IPS-18a (cell line): ENCODE results near the gene RPL39.
"Not testable (repeated sequence)": the region's sequence is repeated elsewhere in the genome, so short reads cannot be mapped to it uniquely, and the experiment has no call there.

ENCODE experiments used
- H3K27ac ChIP-seq: one replicate; pipeline ENCODE4 v1.5.1; 2013; ENCODE audit warnings: low read length
- H3K27me3 ChIP-seq: one replicate; pipeline ENCODE4 v1.6.1; 2013; ENCODE audit warnings: mild to moderate bottlenecking, low read length; ENCODE audit not compliant: control insufficient read depth, insufficient read depth
- H3K36me3 ChIP-seq: one replicate; pipeline ENCODE4 v1.6.1; 2013; ENCODE audit warnings: low read depth, low read length; ENCODE audit not compliant: control insufficient read depth
- H3K4me1 ChIP-seq: one replicate; pipeline ENCODE4 v1.6.1; 2013; ENCODE audit warnings: low read depth, low read length; ENCODE audit not compliant: control insufficient read depth
- H3K4me3 ChIP-seq: one replicate; pipeline ENCODE4 v1.5.1; 2013; ENCODE audit warnings: low read length
- H3K9ac ChIP-seq: one replicate; pipeline ENCODE4 v1.6.1; 2013; ENCODE audit warnings: mild to moderate bottlenecking, low read length, moderate library complexity
- H3K9me3 ChIP-seq: one replicate; pipeline ENCODE4 v1.6.1; 2013; ENCODE audit warnings: low read depth, low read length; ENCODE audit not compliant: control insufficient read depth

RPL39 gene

DNA sequence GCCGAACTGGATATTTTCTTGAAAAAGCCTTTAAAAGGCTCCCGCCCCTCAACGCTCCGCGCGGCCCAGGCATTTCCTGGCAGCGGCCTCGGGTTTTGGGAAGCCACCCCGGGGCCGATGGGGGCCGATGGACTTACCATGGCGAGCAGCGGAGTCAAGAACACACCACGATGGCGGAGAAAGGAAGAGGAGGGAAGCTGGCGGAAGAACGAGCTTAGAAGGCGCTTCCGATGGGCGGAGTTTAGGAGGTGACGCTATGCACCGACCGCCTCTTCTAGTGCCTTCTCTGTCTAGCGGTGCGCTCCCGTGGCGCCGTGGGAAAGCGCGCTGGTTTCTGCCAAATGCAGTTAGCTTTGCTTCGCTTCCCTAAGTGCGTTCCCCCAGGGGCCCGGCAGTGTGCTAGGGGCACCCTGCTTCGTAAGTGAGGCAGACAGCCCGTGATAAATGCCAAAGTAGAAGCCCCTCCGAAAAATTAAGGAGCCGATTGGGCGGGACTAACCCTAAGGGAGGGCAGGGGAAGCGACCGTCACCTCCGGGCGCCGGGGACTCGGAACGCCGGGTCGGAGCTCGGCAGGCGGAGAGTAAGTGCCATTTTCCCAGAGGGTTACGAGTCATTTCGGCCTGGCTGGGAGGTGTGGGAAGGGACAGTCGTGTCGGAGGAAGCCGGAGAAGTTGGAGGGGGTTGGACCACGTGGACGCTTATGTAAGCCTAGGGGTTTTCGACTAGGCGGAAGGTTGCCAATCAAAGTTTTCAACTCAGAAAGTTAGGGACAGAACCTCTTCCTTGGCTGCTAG, at the start of gene RPL39:
RPL39 (minus strand) TSS at position 194 of the 795 bp plus-strand sequence; CDS start at position 140, 54 bp downstream.
- H3K4me3 ChIP-seq: peak within 1 kb of the TSS; percentile 91
- H3K27me3 ChIP-seq: no peaks in the 10 kb centered on the region
- H3K4me1 ChIP-seq: no peaks in the 10 kb centered on the region
- peaks cover 24% of the 10 kb centered on the region for H3K36me3 ChIP-seq
- H3K27ac ChIP-seq: peak within 1 kb of the TSS; percentile 78
- peaks cover 3% of the 10 kb centered on the region for H3K9me3 ChIP-seq
- H3K9ac ChIP-seq: peak within 1 kb of the TSS; percentile 95

DNA sequence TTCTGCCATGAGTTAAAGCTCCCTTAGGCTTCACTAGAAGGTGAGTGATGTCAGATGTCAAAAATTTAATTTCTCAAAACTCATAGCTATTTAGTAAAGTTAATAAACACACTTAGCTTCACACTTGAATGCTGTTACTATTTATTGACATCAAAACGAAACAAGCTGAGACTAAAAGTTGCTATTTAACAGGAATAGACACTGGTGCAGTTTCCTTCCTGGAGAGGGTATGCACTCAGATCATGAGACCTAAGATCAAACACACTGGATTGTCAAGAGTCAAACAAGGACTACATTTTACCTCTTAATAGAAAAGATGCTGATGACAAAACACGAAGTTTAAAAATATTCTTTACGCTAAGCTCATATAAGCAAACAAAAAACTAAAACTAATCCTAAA, 42.5 kb upstream of the RPL39 start:
- Histone ChIP-seq H3K4me1 (no peaks in the 10 kb centered on the region), H3K9me3 (peaks cover 16% of the 10 kb centered on the region), H3K9ac (no peak overlapping the region), H3K36me3 (peaks cover 51% of the 10 kb centered on the region), H3K27me3 (no peaks in the 10 kb centered on the region), H3K27ac (no peak overlapping the region), H3K4me3 (no peak overlapping the region)

DNA sequence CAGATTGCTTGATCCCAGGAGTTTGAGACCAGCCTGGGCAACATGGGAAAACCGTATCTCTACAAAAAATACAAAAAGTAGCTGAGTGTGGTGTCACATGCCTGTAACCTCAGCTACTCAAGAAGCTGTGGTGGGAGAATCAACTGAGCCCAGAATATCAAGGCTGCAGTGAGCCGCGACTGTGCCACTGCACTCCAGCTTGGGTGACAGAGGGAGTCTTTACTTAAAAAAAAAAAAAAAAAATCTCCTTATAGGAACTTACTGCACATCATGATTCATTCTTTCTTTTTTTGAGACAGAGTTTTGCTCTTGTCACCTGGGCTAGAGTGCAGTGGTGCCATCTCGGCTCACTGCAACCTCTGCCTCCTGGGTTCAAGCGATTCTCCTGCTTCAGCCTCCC, 37.0 kb upstream of the RPL39 start:
- no peak overlapping the region for H3K27ac ChIP-seq
- no peak overlapping the region for H3K9ac ChIP-seq
- H3K4me1 ChIP-seq: no peaks in the 10 kb centered on the region
- H3K36me3 ChIP-seq: peaks cover 18% of the 10 kb centered on the region
- no peak overlapping the region for H3K4me3 ChIP-seq
- no peaks in the 10 kb centered on the region for H3K27me3 ChIP-seq
- peaks cover 9% of the 10 kb centered on the region for H3K9me3 ChIP-seq

DNA sequence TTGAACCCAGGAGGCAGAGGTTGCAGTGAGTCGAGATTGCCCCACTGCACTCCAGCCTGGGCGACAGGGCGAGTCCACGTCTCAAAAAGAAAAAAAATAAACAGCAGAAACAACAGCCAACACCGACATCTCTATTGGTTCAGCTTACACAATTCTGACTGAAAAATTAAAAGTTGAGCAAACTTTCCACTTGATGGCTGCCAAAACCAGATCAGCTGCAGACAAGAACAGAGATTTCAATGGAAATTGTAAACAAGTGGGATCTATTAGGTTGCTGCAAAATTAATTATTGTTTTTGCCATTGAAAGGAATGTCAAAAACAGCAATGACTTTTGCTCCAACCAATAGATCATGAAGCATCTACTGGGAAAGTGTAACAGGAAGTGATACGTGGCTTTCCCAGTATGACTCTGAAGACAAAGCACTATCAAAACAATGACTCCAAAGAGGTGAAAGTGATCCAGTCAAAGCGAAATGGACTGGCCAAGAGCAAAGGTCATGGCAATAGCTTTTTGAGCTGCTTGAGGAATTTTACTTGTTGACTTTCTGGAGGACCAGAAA, 35.0 kb upstream of the RPL39 start:
- no peak overlapping the region for H3K27ac ChIP-seq
- H3K36me3 ChIP-seq: peaks cover 13% of the 10 kb centered on the region
- no peak overlapping the region for H3K9ac ChIP-seq
- no peak overlapping the region for H3K4me3 ChIP-seq
- peaks cover 7% of the 10 kb centered on the region for H3K9me3 ChIP-seq
- no peaks in the 10 kb centered on the region for H3K4me1 ChIP-seq
- no peaks in the 10 kb centered on the region for H3K27me3 ChIP-seq

DNA sequence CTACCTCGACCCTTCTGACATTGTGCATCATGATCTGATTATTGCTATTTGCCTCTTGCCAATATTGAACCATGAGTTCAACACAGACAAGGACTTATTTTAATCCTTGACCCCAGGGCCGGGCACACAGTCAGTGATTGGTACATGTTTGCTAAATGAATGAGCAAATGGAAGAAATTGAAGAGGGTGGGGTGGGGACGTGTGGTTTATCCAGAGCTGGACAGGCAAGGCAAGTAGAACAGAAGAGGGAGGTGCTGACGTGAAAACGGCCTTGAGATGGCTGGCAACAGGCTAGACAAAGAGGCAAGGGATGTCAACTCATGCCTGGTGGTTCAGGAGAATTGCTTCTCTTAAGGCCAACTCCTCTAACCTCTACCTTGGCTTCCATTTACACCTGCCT, 32.8 kb upstream of the RPL39 start:
- H3K36me3 ChIP-seq, H3K27ac ChIP-seq, H3K9ac ChIP-seq, H3K4me3 ChIP-seq, H3K9me3 ChIP-seq, H3K27me3 ChIP-seq, H3K4me1 ChIP-seq: not testable (repeated sequence)

DNA sequence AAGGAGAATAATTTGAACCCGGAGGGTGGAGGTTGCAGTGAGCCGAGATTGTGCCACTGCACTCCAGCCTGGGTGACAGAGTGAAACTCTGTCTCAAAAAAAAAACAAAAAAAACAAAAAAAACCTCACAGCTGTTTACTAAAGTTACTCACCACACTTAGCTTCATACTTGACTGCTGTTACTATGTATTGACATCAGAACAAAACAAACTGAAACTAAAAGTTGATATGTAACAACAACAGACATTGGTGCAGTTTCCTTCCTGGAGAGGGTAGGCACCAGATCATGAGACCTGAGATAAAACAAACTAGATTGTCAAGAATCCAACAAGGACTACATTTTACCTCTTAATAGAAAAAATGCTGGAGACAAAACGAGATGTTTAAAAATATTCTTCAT, 30.3 kb upstream of the RPL39 start:
- not testable (repeated sequence) for H3K4me3 ChIP-seq, H3K27ac ChIP-seq

DNA sequence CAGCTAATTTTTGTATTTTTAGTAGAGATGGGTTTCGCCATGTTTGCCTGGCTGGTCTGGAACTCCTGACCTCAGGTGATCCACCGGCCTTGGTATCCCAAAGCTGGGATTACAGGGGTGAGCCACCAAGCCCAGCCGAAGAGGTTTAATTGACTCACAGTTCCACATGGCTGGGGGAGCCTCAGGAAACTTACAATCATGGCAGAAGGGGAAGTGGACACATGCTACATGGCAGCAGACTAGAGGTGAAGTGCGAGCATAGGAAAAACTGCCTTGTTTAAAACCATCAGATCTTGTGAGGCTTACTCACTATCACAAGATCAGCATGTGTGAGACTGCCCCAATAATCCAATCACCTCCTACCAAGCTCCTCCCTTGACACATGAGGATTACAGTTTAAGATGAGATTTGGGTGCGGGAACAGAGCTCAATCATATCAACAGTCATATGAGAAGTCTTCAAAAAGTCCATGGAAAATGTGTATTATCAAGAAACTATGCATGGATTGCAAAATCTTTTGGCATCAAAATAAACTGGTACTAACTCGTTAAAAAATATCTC, 25.8 kb upstream of the RPL39 start:
- Histone ChIP-seq H3K4me1 (no peaks in the 10 kb centered on the region), H3K9me3 (peaks cover 5% of the 10 kb centered on the region), H3K27me3 (no peaks in the 10 kb centered on the region), H3K27ac (no peak overlapping the region), H3K4me3 (no peak overlapping the region), H3K9ac (no peak overlapping the region), H3K36me3 (no peaks in the 10 kb centered on the region)

More for the DNA sequence above, 30.3 kb upstream of the RPL39 start:
- H3K36me3 ChIP-seq, H3K9me3 ChIP-seq, H3K27me3 ChIP-seq, H3K4me1 ChIP-seq, H3K9ac ChIP-seq: not testable (repeated sequence)

DNA sequence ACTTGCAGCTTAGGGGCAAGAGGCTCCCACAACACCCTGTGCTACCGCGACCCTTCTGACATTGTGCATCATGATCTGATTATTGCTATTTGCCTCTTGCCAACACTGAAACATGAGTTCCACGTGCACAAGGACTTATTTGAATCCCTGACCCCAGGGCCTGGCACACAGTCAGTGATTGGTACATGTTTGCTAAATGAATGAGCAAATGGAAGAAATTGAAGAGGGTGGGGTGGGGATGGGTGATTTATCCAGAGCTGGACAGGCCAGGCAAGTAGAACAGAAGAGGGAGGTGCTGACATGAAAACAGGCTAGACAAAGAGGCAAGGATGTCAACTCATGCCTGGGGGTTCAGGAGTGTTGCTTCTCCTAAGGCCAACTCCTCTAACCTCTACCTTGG, 24.9 kb upstream of the RPL39 start:
- H3K36me3 ChIP-seq: no peaks in the 10 kb centered on the region
- peaks cover 5% of the 10 kb centered on the region for H3K9me3 ChIP-seq
- H3K4me3 ChIP-seq: no peak overlapping the region
- H3K27ac ChIP-seq: no peak overlapping the region
- no peaks in the 10 kb centered on the region for H3K27me3 ChIP-seq
- H3K4me1 ChIP-seq: no peaks in the 10 kb centered on the region
- H3K9ac ChIP-seq: no peak overlapping the region

DNA sequence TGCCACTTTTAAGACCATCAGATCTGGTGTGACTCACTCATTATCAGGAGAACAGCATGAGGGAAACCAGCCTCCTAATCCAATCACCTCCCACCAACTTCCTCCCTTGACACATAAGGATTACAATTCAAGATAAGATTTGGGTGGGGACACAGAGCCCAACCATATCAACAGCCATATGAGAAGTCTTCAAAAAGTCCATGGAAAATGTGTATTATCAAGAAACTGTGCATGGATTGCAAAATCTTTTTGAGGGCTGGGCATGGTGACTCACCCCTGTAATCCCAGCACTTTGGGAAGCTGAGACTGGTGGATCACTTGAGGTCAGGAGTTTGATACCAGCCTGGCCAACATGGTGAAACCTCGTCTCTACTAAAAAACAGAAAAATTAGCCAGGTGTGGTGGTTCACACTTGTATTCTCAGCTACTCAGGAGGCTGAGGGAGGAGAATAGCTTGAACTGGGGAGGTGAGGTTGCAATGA, 17.8 kb upstream of the RPL39 start:
- Histone ChIP-seq H3K9me3 (peaks cover 2% of the 10 kb centered on the region), H3K36me3 (no peaks in the 10 kb centered on the region), H3K27me3 (no peaks in the 10 kb centered on the region), H3K4me1 (no peaks in the 10 kb centered on the region), H3K9ac (no peak overlapping the region), H3K4me3 (no peak overlapping the region), H3K27ac (no peak overlapping the region)

DNA sequence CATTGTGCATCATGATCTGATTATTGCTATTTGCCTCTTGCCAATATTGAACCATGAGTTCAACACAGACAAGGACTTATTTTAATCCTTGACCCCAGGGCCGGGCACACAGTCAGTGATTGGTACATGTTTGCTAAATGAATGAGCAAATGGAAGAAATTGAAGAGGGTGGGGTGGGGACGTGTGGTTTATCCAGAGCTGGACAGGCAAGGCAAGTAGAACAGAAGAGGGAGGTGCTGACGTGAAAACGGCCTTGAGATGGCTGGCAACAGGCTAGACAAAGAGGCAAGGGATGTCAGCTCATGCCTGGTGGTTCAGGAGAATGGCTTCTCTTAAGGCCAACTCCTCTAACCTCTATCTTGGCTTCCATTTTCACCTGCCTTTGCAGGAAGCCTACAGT, 17.0 kb upstream of the RPL39 start:
- not testable (repeated sequence) for H3K27ac ChIP-seq, H3K27me3 ChIP-seq, H3K36me3 ChIP-seq, H3K4me1 ChIP-seq, H3K4me3 ChIP-seq, H3K9ac ChIP-seq, H3K9me3 ChIP-seq

DNA sequence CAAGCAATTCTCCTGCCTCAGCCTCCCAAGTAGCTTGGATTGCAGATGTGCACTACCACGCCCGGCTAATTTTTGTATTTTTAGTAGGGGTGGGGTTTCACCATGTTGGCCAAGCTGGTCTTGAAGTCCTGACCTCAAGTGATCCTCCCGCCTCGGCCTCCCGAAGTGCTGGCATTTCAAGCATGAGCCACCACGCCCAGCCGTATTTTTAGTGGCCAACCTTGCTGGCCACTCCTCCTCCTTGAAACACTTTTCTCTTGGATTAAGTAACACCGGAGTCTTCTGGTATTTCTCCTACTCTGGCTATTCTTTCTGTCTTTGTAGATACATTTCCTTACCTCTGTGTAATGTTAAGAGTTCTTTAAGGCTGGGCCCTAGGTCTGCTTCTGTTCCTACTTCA, 11.1 kb upstream of the RPL39 start:
- Histone ChIP-seq H3K27ac (no peak overlapping the region), H3K27me3 (no peaks in the 10 kb centered on the region), H3K4me3 (no peak overlapping the region), H3K9me3 (peaks cover 2% of the 10 kb centered on the region), H3K36me3 (no peaks in the 10 kb centered on the region), H3K4me1 (no peaks in the 10 kb centered on the region), H3K9ac (no peak overlapping the region)
